ENCODE data around the gene KHDRBS1.

KHDRBS1 gene

DNA sequence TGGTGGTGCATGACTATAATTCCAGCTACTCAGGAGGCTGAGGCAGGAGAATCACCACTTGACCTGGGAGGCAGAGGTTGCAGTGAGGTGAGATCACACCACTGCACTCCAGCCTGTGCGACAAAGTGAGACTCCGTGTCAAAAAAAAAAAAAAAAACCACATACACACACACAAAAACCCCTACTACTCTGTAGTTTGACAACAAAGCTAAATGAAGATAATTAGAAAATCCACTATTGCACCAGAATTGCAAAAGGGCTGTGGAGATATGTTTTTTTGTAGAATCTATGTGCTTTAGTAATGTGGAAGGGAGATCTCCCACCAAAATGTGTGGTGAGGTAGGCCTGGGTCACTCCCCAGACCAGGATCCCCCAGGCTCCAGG, 32.2 kb upstream of the KHDRBS1 start:
- H3K27ac ChIP-seq (ENCODE audit: extremely low read depth, low read depth, low read length) = no peak overlapping the region
- no peaks in the 10 kb centered on the region for H3K4me1 ChIP-seq (ENCODE audit: control insufficient read depth, insufficient read depth, low read length)
- CTCF ChIA-PET = interaction anchor here (0.5 to 1.8 kb wide), 2 partner anchors 17 to 268 kb away, joined by 4 to 6 read pairs; no protein-coding TSS in a partner anchor
- POLR2A ChIA-PET = no interaction called here
- no peaks in the 10 kb centered on the region for H3K36me3 ChIP-seq (ENCODE audit: control insufficient read depth in 2 of 2, insufficient read depth in 1 of 2, low read length in 2 of 2)
- no peaks in the 10 kb centered on the region for H3K9me3 ChIP-seq (ENCODE audit: control insufficient read depth, insufficient read depth, low read depth, low read length)
- H3K4me3 ChIP-seq (ENCODE audit: low read depth, low read length) = no peak overlapping the region
- TF ChIP-seq ZBTB48 (tag by site-specific recombination; IDR thresholded peaks at IDR 0.05) (no peak), ZNF223 (tag by site-specific recombination; IDR thresholded peaks at IDR 0.05) (no peak)

DNA sequence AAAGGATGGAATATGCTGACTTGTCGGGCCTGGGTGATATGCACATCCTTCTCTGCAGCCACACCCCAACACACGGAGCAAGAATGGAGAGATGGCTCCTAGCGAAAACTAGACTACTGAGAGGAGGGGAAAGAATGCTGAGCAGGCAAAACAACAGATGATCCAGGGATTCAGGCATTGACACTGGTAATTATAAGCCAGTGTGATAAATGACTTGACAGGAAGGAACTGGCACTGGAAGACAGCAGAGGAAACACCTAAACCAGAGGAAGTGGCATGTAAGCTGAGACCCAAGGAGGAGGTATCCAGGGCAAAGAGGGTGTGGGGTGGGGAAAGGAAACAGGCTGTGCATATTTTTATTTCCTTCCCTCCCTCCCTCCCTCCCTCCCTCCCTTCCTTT, 31.7 kb upstream of the KHDRBS1 start:
- H3K4me3 ChIP-seq (ENCODE audit: low read depth, low read length) = no peak overlapping the region
- ChIA-PET POLR2A (no interaction called here), CTCF (interaction anchor here (0.5 to 1.8 kb wide), 2 partner anchors 18 to 268 kb away, joined by 4 to 6 read pairs; no protein-coding TSS in a partner anchor)
- H3K9me3 ChIP-seq (ENCODE audit: control insufficient read depth, insufficient read depth, low read depth, low read length) = no peaks in the 10 kb centered on the region
- no peak overlapping the region for H3K27ac ChIP-seq (ENCODE audit: extremely low read depth, low read depth, low read length)
- no peaks in the 10 kb centered on the region for H3K36me3 ChIP-seq (ENCODE audit: control insufficient read depth in 2 of 2, insufficient read depth in 1 of 2, low read length in 2 of 2)
- TF ChIP-seq ZNF555 (tag by site-specific recombination; conservative IDR thresholded peaks at IDR 0.05) (no peak), EGR2 (tag by site-specific recombination; IDR thresholded peaks at IDR 0.05; ENCODE audit: low read depth) (no peak), ZNF76 (tag by site-specific recombination; IDR thresholded peaks at IDR 0.05; ENCODE audit: borderline replicate concordance, low read depth) (no peak), ZNF366 (tag by site-specific recombination; conservative IDR thresholded peaks at IDR 0.05) (0 out of 2 replicates have a peak, but pooled peaks have one; percentile 21), ZBTB17 (tag by site-specific recombination; IDR thresholded peaks at IDR 0.05) (peak; percentile 81), ZNF174 (tag by site-specific recombination; IDR thresholded peaks at IDR 0.05) (no peak), ZNF391 (tag by site-specific recombination; IDR thresholded peaks at IDR 0.05; ENCODE audit: borderline replicate concordance, low read depth) (no peak), ZNF221 (tag by site-specific recombination; IDR thresholded peaks at IDR 0.05; ENCODE audit: borderline replicate concordance) (no peak), SP7 (tag by site-specific recombination; IDR thresholded peaks at IDR 0.05) (peak; percentile 97)
- TF ChIP-seq, protein P1, sequence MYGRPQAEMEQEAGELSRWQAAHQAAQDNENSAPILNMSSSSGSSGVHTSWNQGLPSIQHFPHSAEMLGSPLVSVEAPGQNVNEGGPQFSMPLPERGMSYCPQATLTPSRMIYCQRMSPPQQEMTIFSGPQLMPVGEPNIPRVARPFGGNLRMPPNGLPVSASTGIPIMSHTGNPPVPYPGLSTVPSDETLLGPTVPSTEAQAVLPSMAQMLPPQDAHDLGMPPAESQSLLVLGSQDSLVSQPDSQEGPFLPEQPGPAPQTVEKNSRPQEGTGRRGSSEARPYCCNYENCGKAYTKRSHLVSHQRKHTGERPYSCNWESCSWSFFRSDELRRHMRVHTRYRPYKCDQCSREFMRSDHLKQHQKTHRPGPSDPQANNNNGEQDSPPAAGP (tag by site-specific recombination; IDR thresholded peaks at IDR 0.05) = 0 out of 2 replicates have a peak, but pooled peaks have one; percentile 38
- TF ChIP-seq, protein P2, sequence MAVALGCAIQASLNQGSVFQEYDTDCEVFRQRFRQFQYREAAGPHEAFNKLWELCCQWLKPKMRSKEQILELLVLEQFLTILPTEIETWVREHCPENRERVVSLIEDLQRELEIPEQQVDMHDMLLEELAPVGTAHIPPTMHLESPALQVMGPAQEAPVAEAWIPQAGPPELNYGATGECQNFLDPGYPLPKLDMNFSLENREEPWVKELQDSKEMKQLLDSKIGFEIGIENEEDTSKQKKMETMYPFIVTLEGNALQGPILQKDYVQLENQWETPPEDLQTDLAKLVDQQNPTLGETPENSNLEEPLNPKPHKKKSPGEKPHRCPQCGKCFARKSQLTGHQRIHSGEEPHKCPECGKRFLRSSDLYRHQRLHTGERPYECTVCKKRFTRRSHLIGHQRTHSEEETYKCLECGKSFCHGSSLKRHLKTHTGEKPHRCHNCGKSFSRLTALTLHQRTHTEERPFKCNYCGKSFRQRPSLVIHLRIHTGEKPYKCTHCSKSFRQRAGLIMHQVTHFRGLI (tag by site-specific recombination; IDR thresholded peaks at IDR 0.05) = no peak
- TF ChIP-seq, protein P3, sequence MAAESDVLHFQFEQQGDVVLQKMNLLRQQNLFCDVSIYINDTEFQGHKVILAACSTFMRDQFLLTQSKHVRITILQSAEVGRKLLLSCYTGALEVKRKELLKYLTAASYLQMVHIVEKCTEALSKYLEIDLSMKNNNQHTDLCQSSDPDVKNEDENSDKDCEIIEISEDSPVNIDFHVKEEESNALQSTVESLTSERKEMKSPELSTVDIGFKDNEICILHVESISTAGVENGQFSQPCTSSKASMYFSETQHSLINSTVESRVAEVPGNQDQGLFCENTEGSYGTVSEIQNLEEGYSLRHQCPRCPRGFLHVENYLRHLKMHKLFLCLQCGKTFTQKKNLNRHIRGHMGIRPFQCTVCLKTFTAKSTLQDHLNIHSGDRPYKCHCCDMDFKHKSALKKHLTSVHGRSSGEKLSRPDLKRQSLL (tag by site-specific recombination; IDR thresholded peaks at IDR 0.05) = no peak
- TF ChIP-seq, protein P4, sequence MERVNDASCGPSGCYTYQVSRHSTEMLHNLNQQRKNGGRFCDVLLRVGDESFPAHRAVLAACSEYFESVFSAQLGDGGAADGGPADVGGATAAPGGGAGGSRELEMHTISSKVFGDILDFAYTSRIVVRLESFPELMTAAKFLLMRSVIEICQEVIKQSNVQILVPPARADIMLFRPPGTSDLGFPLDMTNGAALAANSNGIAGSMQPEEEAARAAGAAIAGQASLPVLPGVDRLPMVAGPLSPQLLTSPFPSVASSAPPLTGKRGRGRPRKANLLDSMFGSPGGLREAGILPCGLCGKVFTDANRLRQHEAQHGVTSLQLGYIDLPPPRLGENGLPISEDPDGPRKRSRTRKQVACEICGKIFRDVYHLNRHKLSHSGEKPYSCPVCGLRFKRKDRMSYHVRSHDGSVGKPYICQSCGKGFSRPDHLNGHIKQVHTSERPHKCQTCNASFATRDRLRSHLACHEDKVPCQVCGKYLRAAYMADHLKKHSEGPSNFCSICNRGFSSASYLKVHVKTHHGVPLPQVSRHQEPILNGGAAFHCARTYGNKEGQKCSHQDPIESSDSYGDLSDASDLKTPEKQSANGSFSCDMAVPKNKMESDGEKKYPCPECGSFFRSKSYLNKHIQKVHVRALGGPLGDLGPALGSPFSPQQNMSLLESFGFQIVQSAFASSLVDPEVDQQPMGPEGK (tag by site-specific recombination; IDR thresholded peaks at IDR 0.05) = no peak
- H3K4me1 ChIP-seq (ENCODE audit: control insufficient read depth, insufficient read depth, low read length) = no peaks in the 10 kb centered on the region
